Activated CD8-positive, alpha-beta memory T cell treated with anti-CD3 and anti-CD28 coated beads for 36 hours (primary cell): Measurements from ENCODE around the gene PEAK3. TPM values are rescaled to one million over a fixed set of nuclear protein-coding genes. Genes with fewer than 3 reads are reported as not detected.

ENCODE experiments used
- CTCF ChIA-PET: fragments of 350-600 bp; sonication (Branson Sonifier 250); formaldehyde crosslinking; loops from one replicate; lab custom pipeline; 2021; ENCODE audit warnings: antibody characterized with exemption; lab: Charles Lee
- POLR2A ChIA-PET: fragments of 350-600 bp; sonication (Branson Sonifier 250); formaldehyde crosslinking; loops from one replicate; lab custom pipeline; 2021; ENCODE audit warnings: antibody characterized with exemption; lab: Charles Lee
- total RNA-seq, 2 experiments: library from RNA; stranded (reverse); gene quantifications; one replicate each; pipeline ENCODE4 v1.2.3, GENCODE V29; 2021

The PEAK3 gene
- total RNA-seq, 2 experiments from 2014 or later: 0.06 TPM; not detected in 1

DNA sequence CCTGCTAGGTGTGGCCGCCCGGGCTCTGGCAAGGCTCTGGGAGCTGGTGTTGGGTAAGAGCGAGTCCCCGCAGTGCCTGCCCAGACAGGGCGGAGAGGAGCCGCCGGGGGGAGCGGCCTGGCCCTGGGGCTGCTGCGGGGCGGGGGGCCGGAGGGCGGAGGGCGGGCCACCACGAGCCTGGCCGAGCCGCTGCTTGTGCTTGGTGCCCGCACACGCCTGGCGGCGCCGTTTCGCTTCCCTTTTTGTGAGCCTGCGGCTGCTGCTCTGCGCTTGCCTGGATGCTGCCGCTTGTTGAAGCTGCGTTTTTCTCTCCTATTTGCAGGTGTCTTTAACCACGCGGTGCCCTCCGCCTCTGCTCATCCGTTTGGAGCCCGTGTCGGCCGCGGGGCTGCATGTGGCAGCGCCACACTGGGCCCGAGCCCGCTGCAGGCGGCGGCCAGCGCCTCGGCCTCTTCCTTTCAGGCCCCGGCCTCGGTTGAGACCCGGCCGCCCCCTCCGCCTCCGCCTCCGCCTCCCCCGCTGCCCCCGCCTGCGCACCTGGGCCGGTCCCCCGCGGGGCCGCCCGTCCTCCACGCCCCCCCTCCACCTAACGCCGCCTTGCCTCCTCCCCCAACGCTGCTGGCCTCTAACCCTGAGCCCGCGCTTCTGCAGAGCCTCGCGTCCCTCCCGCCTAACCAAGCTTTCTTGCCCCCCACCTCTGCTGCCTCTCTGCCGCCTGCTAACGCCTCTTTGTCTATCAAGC is 54.4 kb downstream of the PEAK3 start:
- ChIA-PET CTCF (no interaction called here), POLR2A (interaction anchor here (0.6 kb wide), 1 partner anchor 81 kb away, joined by 3 read pairs; no protein-coding TSS in a partner anchor)

- POLR2A ChIA-PET: no interaction called here
- CTCF ChIA-PET: no interaction called here
Observed at GRCh38 chr19:2226840-2227360, 55.1 kb downstream of the PEAK3 start.

- CTCF ChIA-PET: no interaction called here
- POLR2A ChIA-PET: no interaction called here
Observed at GRCh38 chr19:2226051-2226839, 55.7 kb downstream of the PEAK3 start.

DNA sequence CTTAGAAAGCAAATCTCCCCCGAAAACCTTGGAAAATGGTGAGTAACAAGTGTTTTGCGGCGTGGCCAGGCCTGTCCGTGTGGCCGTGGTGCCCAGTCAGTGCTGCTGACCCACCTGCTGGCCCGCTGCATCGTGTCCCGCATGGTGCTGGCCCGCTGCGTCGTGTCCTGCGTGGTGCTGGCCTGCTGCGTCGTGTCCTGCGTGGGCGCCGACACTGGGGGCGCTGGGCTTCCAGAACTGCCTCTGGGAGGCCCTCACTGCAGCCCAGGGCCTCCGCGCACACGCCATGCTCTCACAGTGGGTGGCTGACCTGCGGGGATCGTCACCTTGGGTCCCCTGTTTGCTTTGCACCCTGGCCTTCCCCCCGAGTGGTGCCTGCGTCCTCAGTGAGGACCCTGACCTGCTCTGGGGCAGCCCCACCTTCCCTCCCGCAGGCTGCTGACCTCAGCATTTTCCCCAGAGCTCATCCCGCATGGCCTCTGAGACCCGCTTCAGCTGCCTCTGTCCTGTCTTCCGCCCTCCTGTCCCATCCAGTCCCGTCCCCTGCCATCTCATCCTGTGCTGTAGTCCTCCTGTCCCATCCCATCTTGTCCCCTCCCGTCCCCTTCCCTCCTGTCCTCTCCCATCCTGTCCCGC is 56.4 kb downstream of the PEAK3 start:
- CTCF ChIA-PET: no interaction called here
- POLR2A ChIA-PET: interaction anchor here (0.5 kb wide), 1 partner anchor 159 kb away, joined by 4 read pairs; no protein-coding TSS in a partner anchor

DNA sequence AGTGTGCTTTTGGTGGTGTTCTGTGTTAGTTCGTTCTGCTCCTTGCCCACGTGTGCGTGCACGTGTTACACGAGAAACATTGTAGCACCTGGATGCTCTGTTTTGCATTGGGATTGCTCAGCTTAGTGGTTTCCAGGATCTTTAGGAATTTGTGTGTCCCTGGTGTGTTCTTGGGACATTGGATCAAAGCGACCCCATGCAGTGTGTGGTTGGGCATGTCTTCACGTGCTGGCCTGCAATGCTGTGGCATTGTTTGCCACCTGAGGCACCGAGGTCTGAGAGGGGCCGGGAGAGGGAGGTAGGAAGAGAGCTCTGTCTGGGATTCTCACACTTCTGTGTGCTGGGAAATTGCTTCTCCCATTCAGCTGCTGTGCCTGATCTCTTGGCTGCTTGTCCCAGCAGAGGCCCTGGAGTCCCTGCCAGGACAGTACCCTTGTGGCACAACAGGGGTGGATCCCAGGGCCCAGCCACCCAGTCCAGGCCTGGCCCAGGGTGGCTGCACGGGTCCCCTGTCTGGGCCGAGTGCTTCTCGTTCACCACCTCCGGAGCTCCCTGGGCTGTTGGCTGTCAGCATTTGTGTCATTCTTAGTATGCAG is 57.1 kb downstream of the PEAK3 start:
- ChIA-PET CTCF (no interaction called here), POLR2A (interaction anchor here (0.5 kb wide), 1 partner anchor 160 kb away, joined by 4 read pairs; no protein-coding TSS in a partner anchor)

Other genes with a start within 250 kb of the PEAK3 start
- 100 to 1,000 TPM; 164 to 171 TPM for gene MKNK2, start 230.9 kb downstream of the PEAK3 start, total RNA-seq
- gene MOB3A, start 185.8 kb downstream of the PEAK3 start, total RNA-seq: 100 to 1,000 TPM; 173 to 181 TPM
- 1 to 10 TPM; 7.5 to 8.5 TPM for gene IZUMO4, start 185.3 kb downstream of the PEAK3 start, total RNA-seq
- 100 to 1,000 TPM in 1 of 2 experiments, 10 to 100 TPM in 1; 94.2 to 103 TPM for gene AP3D1, start 130.6 kb downstream of the PEAK3 start, total RNA-seq
- 10 to 100 TPM; 84.1 to 86.3 TPM for gene DOT1L, start 118.2 kb downstream of the PEAK3 start, total RNA-seq
- 10 to 100 TPM; 87.0 to 90.6 TPM for gene PLEKHJ1, start 45.8 kb downstream of the PEAK3 start, total RNA-seq
- 100 to 1,000 TPM; 133 to 142 TPM for gene SF3A2, start 45.4 kb downstream of the PEAK3 start, total RNA-seq
- 1 to 10 TPM; 5.9 to 6.3 TPM for gene AMH, start 32.9 kb downstream of the PEAK3 start, total RNA-seq
- gene JSRP1, start 25.8 kb downstream of the PEAK3 start, total RNA-seq: 1 to 10 TPM in 1 of 2 experiments, under 1 TPM in 1; 0.61 to 1.3 TPM
- under 1 TPM; 0.15 to 0.17 TPM for gene LINGO3, start 26.0 kb upstream of the PEAK3 start, total RNA-seq
- gene LSM7, start 46.4 kb upstream of the PEAK3 start, total RNA-seq: 100 to 1,000 TPM; 170 to 175 TPM
- 10 to 100 TPM; 44.5 to 45.0 TPM for gene SPPL2B, start 46.5 kb upstream of the PEAK3 start, total RNA-seq
- gene TMPRSS9, start 78.1 kb upstream of the PEAK3 start, total RNA-seq: not detected
- 100 to 1,000 TPM; 165 to 172 TPM for gene TIMM13, start 145.4 kb upstream of the PEAK3 start, total RNA-seq
- gene LMNB2, start 174.8 kb upstream of the PEAK3 start, total RNA-seq: 100 to 1,000 TPM; 111 to 112 TPM
- gene GADD45B, start 194.0 kb upstream of the PEAK3 start, total RNA-seq: 10 to 100 TPM; 30.8 to 31.6 TPM